Epithelial cell of proximal tubule (primary cell): ENCODE data around the gene TMPRSS13. TPM values are rescaled to one million over a fixed set of nuclear protein-coding genes. Genes with fewer than 3 reads are reported as not detected.
A peak's percentile ranks its signal among the peaks of the same experiment; 100 is the strongest.

Experiments
- DNase-seq: peaks from one replicate; pipeline ENCODE4 v3.0.0-alpha.2; 2011; ENCODE audit warnings: low read depth
- H3K4me3 ChIP-seq: 2 replicates; pipeline ENCODE4 v1.5.1; 2011; ENCODE audit warnings: low read depth, mild to moderate bottlenecking, low read length
- total RNA-seq: library from RNA; depleted of rRNA; stranded (reverse); fragments of >200 nt; gene quantifications from 2 replicates; pipeline ENCODE4 v1.2.3, GENCODE V29; 2015
- TF ChIP-seq, protein P1 (sequence below): conservative IDR thresholded peaks from 2 replicates; pipeline ENCODE4 v1.5.1; 2012; ENCODE audit warnings: low read depth, mild to moderate bottlenecking, low read length

Gene TMPRSS13
- total RNA-seq, 1 donor from 2014 or later, result 0.63 TPM

- no peak for DNase-seq
- TF ChIP-seq, protein P1, sequence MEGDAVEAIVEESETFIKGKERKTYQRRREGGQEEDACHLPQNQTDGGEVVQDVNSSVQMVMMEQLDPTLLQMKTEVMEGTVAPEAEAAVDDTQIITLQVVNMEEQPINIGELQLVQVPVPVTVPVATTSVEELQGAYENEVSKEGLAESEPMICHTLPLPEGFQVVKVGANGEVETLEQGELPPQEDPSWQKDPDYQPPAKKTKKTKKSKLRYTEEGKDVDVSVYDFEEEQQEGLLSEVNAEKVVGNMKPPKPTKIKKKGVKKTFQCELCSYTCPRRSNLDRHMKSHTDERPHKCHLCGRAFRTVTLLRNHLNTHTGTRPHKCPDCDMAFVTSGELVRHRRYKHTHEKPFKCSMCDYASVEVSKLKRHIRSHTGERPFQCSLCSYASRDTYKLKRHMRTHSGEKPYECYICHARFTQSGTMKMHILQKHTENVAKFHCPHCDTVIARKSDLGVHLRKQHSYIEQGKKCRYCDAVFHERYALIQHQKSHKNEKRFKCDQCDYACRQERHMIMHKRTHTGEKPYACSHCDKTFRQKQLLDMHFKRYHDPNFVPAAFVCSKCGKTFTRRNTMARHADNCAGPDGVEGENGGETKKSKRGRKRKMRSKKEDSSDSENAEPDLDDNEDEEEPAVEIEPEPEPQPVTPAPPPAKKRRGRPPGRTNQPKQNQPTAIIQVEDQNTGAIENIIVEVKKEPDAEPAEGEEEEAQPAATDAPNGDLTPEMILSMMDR, result no peak
- H3K4me3 ChIP-seq, result no peak overlapping the region
Measured at GRCh38 chr11:117879516-117880480, 49.4 kb downstream of the TMPRSS13 start.

DNA sequence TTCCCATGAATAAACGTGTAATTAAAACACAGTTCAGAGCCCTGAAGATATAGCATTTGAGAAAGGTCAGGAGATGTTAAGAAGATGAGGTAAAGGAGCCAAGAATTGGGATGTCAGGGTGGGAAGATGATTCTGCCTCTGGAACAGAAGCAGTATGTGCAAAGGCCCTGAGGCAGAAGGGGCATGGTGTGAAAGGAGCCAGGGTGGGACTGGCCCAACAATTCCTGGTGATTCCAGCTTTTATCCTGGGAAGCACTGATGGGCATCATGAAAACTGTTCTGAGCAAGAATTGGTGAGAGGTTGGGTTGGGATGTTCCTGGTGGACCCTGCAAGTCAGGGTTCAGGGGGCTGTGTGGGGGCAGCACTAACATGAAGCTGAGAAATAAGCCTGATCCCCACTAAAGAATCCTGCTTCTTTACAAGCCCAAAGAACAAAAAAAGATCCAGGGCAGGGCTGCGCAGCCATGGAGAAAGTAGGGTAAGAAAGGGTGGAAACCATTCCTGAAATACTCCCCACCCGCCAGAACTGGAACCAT lies 50.2 kb downstream of the TMPRSS13 start:
- DNase-seq, result no peak
- H3K4me3 ChIP-seq, result no peak overlapping the region
- TF ChIP-seq, protein P1, result no peak

- no peak for DNase-seq
- TF ChIP-seq, protein P1, result no peak
- H3K4me3 ChIP-seq, result no peak overlapping the region
Measured at GRCh38 chr11:117878314-117878938, 50.8 kb downstream of the TMPRSS13 start.

GRCh38 chr11:117877120-117877784 lies 52.0 kb downstream of the TMPRSS13 start:
- no peak for DNase-seq
- H3K4me3 ChIP-seq, result peak overlapping the region; percentile 50
- TF ChIP-seq, protein P1, result no peak

GRCh38 chr11:117876341-117877119 lies 52.7 kb downstream of the TMPRSS13 start, which contains the start of gene FXYD6:
FXYD6 (minus strand) TSS chr11:117876658; CDS start chr11:117842776, 33,882 bp downstream.
- no peak for DNase-seq
- H3K4me3 ChIP-seq, result peak within 1 kb of the TSS; percentile 50
- TF ChIP-seq, protein P1, result no peak

DNA sequence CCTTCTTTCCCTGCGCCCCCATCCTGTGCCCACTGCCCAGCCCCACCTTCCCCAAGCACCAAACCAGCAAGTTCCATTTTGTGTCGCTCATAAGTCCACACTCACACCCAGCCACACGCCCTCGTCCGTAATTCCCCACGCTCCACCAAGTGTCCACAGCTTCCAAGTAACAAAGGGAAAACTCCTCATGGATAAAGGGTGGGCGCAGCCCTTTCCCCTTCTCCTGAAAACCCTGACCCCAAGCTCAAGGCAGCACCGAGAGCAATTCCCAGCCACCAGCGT lies 53.2 kb downstream of the TMPRSS13 start:
- TF ChIP-seq, protein P1, result no peak
- H3K4me3 ChIP-seq, result peak overlapping the region; percentile 50
- DNase-seq, result no peak
